Mammary epithelial cell (primary cell): ENCODE measurements around the gene TMEM240.

Source experiments
- CTCF ChIP-seq, 2 donors: IDR thresholded peaks in 1 of 2; conservative IDR thresholded peaks in 1 of 2; 2 replicates each; pipeline ENCODE4 v1.5.1; 2011 to 2012; ENCODE audit warnings: inconsistent platforms in 2 of 2, low read length in 2 of 2, mild to moderate bottlenecking in 2 of 2, control low read depth in 1 of 2, low read depth in 1 of 2; ENCODE audit not compliant: insufficient read depth in 1 of 2; ENCODE audit errors: extremely low read depth in 1 of 2
- EZH2 ChIP-seq: IDR thresholded peaks from 2 replicates; pipeline ENCODE4 v1.6.1; 2012; ENCODE audit warnings: low read length, inconsistent platforms, borderline replicate concordance

- TF ChIP-seq CTCF (conservative IDR thresholded peaks at IDR 0.05 in 1 of 2, IDR thresholded peaks at IDR 0.05 in 1 of 2; ENCODE audit: extremely low read depth in 1 of 2, insufficient read depth in 1 of 2, low read depth in 1 of 2, low read length in 2 of 2) (no peak), EZH2 (no peak)
Measured at GRCh38 chr1:1490633-1491230, 49.7 kb downstream of the TMEM240 start.
